GM23248 (cell line): ENCODE measurements around the gene FAM117A.

Experiments used
- EZH2 ChIP-seq: fragments of 200-600 bp; sonication (generic); IDR thresholded peaks from 2 replicates; pipeline ENCODE4 v1.6.1; 2018; ENCODE audit warnings: antibody characterized with exemption, mild to moderate bottlenecking; ENCODE audit not compliant: insufficient read depth, poor library complexity, severe bottlenecking
- EZH2phosphoT487 ChIP-seq: fragments of 200-600 bp; sonication (generic); IDR thresholded peaks from 2 replicates; pipeline ENCODE4 v1.6.1; 2018; ENCODE audit warnings: antibody characterized with exemption, moderate library complexity, mild to moderate bottlenecking, low read depth; ENCODE audit not compliant: insufficient read depth

DNA sequence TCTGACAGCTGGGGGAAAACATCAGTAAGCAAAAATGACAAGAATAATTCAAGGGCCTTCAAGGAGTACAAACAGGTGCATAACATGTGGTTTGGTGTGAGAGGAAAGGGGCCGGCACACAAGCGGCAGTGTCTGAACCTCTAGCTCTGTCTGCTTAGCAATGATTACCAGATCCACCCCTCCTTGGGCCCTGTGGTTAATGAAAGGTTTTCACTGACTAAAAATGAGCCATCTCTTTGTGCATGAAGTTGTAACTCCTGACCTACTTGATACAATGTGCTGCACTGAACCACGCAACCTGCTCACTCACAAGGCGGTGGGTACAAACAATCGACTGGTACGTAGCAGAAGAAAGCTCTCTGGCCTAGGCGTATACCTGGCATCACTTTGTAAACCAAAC is 15.1 kb downstream of the FAM117A start:
- TF ChIP-seq EZH2 (no peak), EZH2phosphoT487 (no peak)
